ENCODE data around the gene NUFIP2.

The NUFIP2 gene

GRCh38 chr17:29322363-29322762 lies 28.4 kb upstream of the NUFIP2 start:
- TF ChIP-seq Cebpa-rat (IDR thresholded peaks at IDR 0.05) = no peak
- Histone ChIP-seq H3K9ac (no peak overlapping the region), H3K9me3 (replicated peaks in 1 of 11) (no peaks in the 10 kb centered on the region), H3K36me3 (no peaks in the 10 kb centered on the region), H3K27me3 (no peaks in the 10 kb centered on the region), H3K27ac (no peak overlapping the region), H3K4me1 (no peaks in the 10 kb centered on the region), H4K20me1 (no peaks in the 10 kb centered on the region), H3K4me3 (no peak overlapping the region), H3K4me2 (no peak overlapping the region)

- no peaks in the 10 kb centered on the region for H3K36me3 ChIP-seq
These were observed 9.4 kb upstream of the NUFIP2 start for GRCh38 chr17:29303386-29303785.

DNA sequence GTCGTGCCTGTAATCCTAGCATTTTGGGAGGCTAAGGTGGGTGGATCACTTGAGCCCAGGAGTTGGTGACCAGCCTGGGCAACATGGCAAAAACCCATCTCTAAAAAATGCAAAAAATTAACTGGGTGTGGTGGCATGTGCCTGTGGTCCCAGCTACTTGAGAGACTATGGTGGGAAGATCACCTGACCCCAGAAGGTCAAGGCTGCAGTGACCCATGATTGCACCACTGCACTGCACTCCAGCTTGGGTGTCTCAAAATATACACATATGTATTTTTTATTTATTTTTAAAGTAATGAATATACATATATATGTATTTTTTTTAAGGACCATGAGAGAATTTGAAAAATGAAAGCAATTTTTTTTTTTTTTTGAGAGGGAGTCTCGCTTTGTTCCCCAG lies 5.1 kb upstream of the NUFIP2 start:
- no peak overlapping the region for H3K27ac ChIP-seq
- no peak overlapping the region for H3K9ac ChIP-seq
- H3K27me3 ChIP-seq = no peaks in the 10 kb centered on the region
- no peak overlapping the region for H3K4me2 ChIP-seq
- H3K9me3 ChIP-seq (replicated peaks in 1 of 11) = no peaks in the 10 kb centered on the region
- H3K36me3 ChIP-seq = no peaks in the 10 kb centered on the region
- no peaks in the 10 kb centered on the region for H4K20me1 ChIP-seq
- H3K4me3 ChIP-seq = no peak overlapping the region
- peaks cover 8 to 19% (median 17%) of the 10 kb centered on the region in 10 experiments; a peak in 18 of 20 replicates for H3K4me1 ChIP-seq
- TF ChIP-seq Cebpa-rat (IDR thresholded peaks at IDR 0.05) = no peak

More at GRCh38 chr17:29303386-29303785, 9.4 kb upstream of the NUFIP2 start:
- Histone ChIP-seq H3K4me2 (peak overlapping the region in 8 of 11 experiments; percentile 9 to 42 (median 30); a peak in 10 of 22 replicates), H3K9me3 (replicated peaks in 1 of 11) (no peaks in the 10 kb centered on the region), H3K4me3 (no peak overlapping the region), H4K20me1 (no peaks in the 10 kb centered on the region), H3K27ac (no peak overlapping the region), H3K27me3 (no peaks in the 10 kb centered on the region), H3K9ac (no peak overlapping the region), H3K4me1 (peaks cover 4 to 12% (median 9%) of the 10 kb centered on the region in 10 experiments; a peak in 15 of 20 replicates)
- TF ChIP-seq Cebpa-rat (IDR thresholded peaks at IDR 0.05) = no peak

GRCh38 chr17:29295420-29295819 lies 1.5 kb upstream of the NUFIP2 start:
- H3K4me1 ChIP-seq = peaks cover 4 to 23% (median 13%) of the 10 kb centered on the region in 10 experiments
- peak overlapping the region in 3 of 10 experiments; percentile 95 to 100 (median 98); a peak in 1 of 20 replicates for H3K4me3 ChIP-seq
- peaks cover 0 to 15% (median 10%) of the 10 kb centered on the region in 11 experiments; a peak in 18 of 22 replicates for H3K36me3 ChIP-seq
- H3K4me2 ChIP-seq = peak overlapping the region in 10 of 11 experiments; percentile 71 to 89 (median 81); a peak in 18 of 22 replicates
- peak overlapping the region in 4 of 11 experiments; percentile 91 to 97 (median 94); a peak in 6 of 22 replicates for H3K27ac ChIP-seq
- no peaks in the 10 kb centered on the region for H3K9me3 ChIP-seq (replicated peaks in 1 of 11)
- H3K9ac ChIP-seq = no peak overlapping the region; a peak in 1 of 22 replicates
- H4K20me1 ChIP-seq = peaks cover 19 to 31% (median 27%) of the 10 kb centered on the region in 11 experiments
- no peaks in the 10 kb centered on the region for H3K27me3 ChIP-seq
- no peak for TF ChIP-seq Cebpa-rat (IDR thresholded peaks at IDR 0.05)

- H3K4me3 ChIP-seq = peak overlapping the region; percentile 95 to 100 (median 98)
These were observed 592 bp upstream of the NUFIP2 start for GRCh38 chr17:29294580-29294900.

DNA sequence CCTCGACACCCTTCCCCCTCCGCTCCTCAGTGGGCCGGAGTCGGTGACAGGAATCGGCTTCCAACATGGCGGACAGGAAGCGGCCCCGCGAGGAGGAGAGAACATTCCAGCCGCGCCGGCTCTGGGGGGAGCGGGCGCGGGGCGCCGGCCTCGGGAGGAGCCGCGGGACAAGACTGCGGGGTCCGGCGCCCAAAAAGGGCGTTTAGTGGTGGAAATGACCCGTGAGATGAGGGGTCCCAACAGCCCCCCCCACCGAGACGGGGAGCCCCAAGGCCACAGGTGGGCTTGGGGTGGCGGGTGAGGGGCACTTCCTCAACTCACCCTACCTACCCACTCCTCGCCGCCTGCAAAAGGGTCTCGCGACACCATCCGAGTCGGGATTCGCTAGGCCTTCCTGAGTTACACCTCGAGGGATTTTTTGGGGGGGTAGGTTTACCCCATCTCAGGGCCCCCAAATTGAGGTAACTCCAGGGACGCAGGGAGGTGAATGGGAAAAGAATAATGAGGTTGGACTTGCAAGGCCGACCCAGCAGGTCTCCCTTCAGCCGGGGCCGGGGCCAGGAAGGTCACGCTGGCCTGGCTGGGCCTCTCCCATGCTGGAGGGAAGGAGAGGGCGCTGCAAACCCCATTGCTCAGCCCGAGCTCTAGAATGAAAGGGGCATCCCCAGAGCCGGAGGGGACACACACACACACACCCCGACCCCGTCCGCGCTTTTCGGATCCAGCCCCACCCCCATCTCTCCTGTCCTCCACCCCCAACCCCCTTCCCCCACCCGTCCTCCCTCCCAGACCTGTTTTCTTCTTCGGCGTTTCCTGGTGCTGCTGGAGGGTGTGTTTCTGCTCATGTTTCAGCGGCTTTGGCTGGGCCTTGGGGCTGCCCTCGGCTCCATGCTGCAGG lies 707 bp downstream of the NUFIP2 start:
- peak overlapping the region; percentile 93 to 100 (median 98) for H3K9ac ChIP-seq
- H3K4me2 ChIP-seq = peak overlapping the region; percentile 38 to 71 (median 56); a peak in 21 of 22 replicates
- no peak for TF ChIP-seq Cebpa-rat (IDR thresholded peaks at IDR 0.05)
- peaks cover 41 to 53% (median 49%) of the 10 kb centered on the region in 11 experiments for H4K20me1 ChIP-seq
- H3K27ac ChIP-seq = peak overlapping the region; percentile 87 to 100 (median 97)
- no peaks in the 10 kb centered on the region for H3K27me3 ChIP-seq
- peaks cover 24 to 45% (median 33%) of the 10 kb centered on the region in 10 experiments for H3K4me1 ChIP-seq
- peak overlapping the region; percentile 95 to 100 (median 98) for H3K4me3 ChIP-seq
- H3K36me3 ChIP-seq = peaks cover 20 to 37% (median 31%) of the 10 kb centered on the region in 11 experiments
- no peaks in the 10 kb centered on the region for H3K9me3 ChIP-seq (replicated peaks in 1 of 11)

More at GRCh38 chr17:29294580-29294900, 592 bp upstream of the NUFIP2 start:
- no peaks in the 10 kb centered on the region for H3K9me3 ChIP-seq (replicated peaks in 1 of 11)
- H3K4me2 ChIP-seq = peak overlapping the region; percentile 71 to 89 (median 80)
- H3K4me1 ChIP-seq = peaks cover 13 to 32% (median 22%) of the 10 kb centered on the region in 10 experiments
- peaks cover 28 to 40% (median 36%) of the 10 kb centered on the region in 11 experiments for H4K20me1 ChIP-seq
- peaks cover 8 to 24% (median 18%) of the 10 kb centered on the region in 11 experiments; a peak in 21 of 22 replicates for H3K36me3 ChIP-seq
- peak overlapping the region; percentile 91 to 100 (median 97) for H3K27ac ChIP-seq
- H3K27me3 ChIP-seq = no peaks in the 10 kb centered on the region
- peak overlapping the region; percentile 90 to 100 (median 98) for H3K9ac ChIP-seq
- no peak for TF ChIP-seq Cebpa-rat (IDR thresholded peaks at IDR 0.05)

- peak overlapping the region; percentile 87 to 100 (median 97) for H3K27ac ChIP-seq
- H3K9ac ChIP-seq = peak overlapping the region; percentile 93 to 100 (median 98)
- peak overlapping the region; percentile 95 to 100 (median 98) for H3K4me3 ChIP-seq
- peaks cover 29 to 46% (median 41%) of the 10 kb centered on the region in 11 experiments for H3K36me3 ChIP-seq
- H3K4me1 ChIP-seq = peaks cover 28 to 50% (median 38%) of the 10 kb centered on the region in 10 experiments
- H3K9me3 ChIP-seq (replicated peaks in 1 of 11) = no peaks in the 10 kb centered on the region
- peaks cover 50 to 62% (median 58%) of the 10 kb centered on the region in 11 experiments for H4K20me1 ChIP-seq
- H3K4me2 ChIP-seq = peak overlapping the region; percentile 79 to 98 (median 94)
- H3K27me3 ChIP-seq = no peaks in the 10 kb centered on the region
- TF ChIP-seq Cebpa-rat (IDR thresholded peaks at IDR 0.05) = no peak
These were observed 1.6 kb downstream of the NUFIP2 start for GRCh38 chr17:29292071-29292991.

- peak overlapping the region; percentile 95 to 100 (median 98) for H3K4me3 ChIP-seq
- peak overlapping the region; percentile 79 to 98 (median 94) for H3K4me2 ChIP-seq
- H3K27ac ChIP-seq = peak overlapping the region; percentile 87 to 100 (median 97); a peak in 21 of 22 replicates
- no peaks in the 10 kb centered on the region for H3K9me3 ChIP-seq (replicated peaks in 1 of 11)
- peak overlapping the region; percentile 93 to 100 (median 98) for H3K9ac ChIP-seq
- no peaks in the 10 kb centered on the region for H3K27me3 ChIP-seq
- no peak for TF ChIP-seq Cebpa-rat (IDR thresholded peaks at IDR 0.05)
- peaks cover 33 to 54% (median 48%) of the 10 kb centered on the region in 10 experiments for H3K4me1 ChIP-seq
- peaks cover 61 to 72% (median 69%) of the 10 kb centered on the region in 11 experiments for H4K20me1 ChIP-seq
- peaks cover 40 to 57% (median 51%) of the 10 kb centered on the region in 11 experiments for H3K36me3 ChIP-seq
These were observed 2.7 kb downstream of the NUFIP2 start for GRCh38 chr17:29291163-29291752.
